Type B pancreatic cell (in vitro differentiated cells): Measurements from ENCODE around the gene CES2. TPM values are rescaled to one million over a fixed set of nuclear protein-coding genes. Genes with fewer than 3 reads are reported as not detected.
A peak's percentile ranks its signal among the peaks of the same experiment; 100 is the strongest.
"Not testable (repeated sequence)": the region's sequence is repeated elsewhere in the genome, so short reads cannot be mapped to it uniquely, and the experiment has no call there.

ENCODE experiments used
- DNase-seq: peaks from one replicate; pipeline ENCODE4 v3.0.0; 2021; ENCODE audit warnings: mixed read lengths; ENCODE audit not compliant: unreplicated experiment; ENCODE audit errors: extremely low spot score
- H3K27ac Mint-ChIP-seq: 2 replicates; pipeline ENCODE4 v1.8.0; 2021; ENCODE audit warnings: mild to moderate bottlenecking, mixed read lengths
- H3K27me3 Mint-ChIP-seq: 2 replicates; pipeline ENCODE4 v1.8.0; 2021; ENCODE audit warnings: mixed read lengths
- H3K36me3 Mint-ChIP-seq: 2 replicates; pipeline ENCODE4 v1.8.0; 2021; ENCODE audit warnings: mixed read lengths
- H3K4me1 Mint-ChIP-seq: one replicate; pipeline ENCODE4 v1.8.0; 2021; ENCODE audit warnings: mixed read lengths; ENCODE audit not compliant: unreplicated experiment
- H3K4me3 Mint-ChIP-seq: 2 replicates; pipeline ENCODE4 v1.8.0; 2021; ENCODE audit warnings: mild to moderate bottlenecking, mixed read lengths
- H3K9me3 Mint-ChIP-seq: 2 replicates; pipeline ENCODE4 v1.8.0; 2021; ENCODE audit warnings: mixed read lengths
- total RNA-seq: library from RNA; stranded (reverse); gene quantifications from 2 replicates; pipeline ENCODE4 v1.2.1, GENCODE V29; 2021; ENCODE audit warnings: low replicate concordance
- TF ChIP-seq, protein P1 (sequence below): fragments of 200-600 bp; sonication (generic); conservative IDR thresholded peaks from 2 replicates; pipeline ENCODE4 v1.5.0; 2021; ENCODE audit warnings: antibody characterized with exemption, mild to moderate bottlenecking

The CES2 gene
- total RNA-seq, 1 donor from 2014 or later, result 44.9 TPM

- TF ChIP-seq, protein P1, sequence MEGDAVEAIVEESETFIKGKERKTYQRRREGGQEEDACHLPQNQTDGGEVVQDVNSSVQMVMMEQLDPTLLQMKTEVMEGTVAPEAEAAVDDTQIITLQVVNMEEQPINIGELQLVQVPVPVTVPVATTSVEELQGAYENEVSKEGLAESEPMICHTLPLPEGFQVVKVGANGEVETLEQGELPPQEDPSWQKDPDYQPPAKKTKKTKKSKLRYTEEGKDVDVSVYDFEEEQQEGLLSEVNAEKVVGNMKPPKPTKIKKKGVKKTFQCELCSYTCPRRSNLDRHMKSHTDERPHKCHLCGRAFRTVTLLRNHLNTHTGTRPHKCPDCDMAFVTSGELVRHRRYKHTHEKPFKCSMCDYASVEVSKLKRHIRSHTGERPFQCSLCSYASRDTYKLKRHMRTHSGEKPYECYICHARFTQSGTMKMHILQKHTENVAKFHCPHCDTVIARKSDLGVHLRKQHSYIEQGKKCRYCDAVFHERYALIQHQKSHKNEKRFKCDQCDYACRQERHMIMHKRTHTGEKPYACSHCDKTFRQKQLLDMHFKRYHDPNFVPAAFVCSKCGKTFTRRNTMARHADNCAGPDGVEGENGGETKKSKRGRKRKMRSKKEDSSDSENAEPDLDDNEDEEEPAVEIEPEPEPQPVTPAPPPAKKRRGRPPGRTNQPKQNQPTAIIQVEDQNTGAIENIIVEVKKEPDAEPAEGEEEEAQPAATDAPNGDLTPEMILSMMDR, result no peak
- DNase-seq, result no peak
- peaks cover 4% of the 10 kb centered on the region for H3K36me3 Mint-ChIP-seq
- no peak overlapping the region for H3K27ac Mint-ChIP-seq
- peaks cover 17% of the 10 kb centered on the region for H3K4me1 Mint-ChIP-seq
- peaks cover 29% of the 10 kb centered on the region for H3K27me3 Mint-ChIP-seq
- no peak overlapping the region for H3K4me3 Mint-ChIP-seq
- no peaks in the 10 kb centered on the region for H3K9me3 Mint-ChIP-seq
These were observed 5.1 kb upstream of the CES2 start for GRCh38 chr16:66930189-66930588.

DNA sequence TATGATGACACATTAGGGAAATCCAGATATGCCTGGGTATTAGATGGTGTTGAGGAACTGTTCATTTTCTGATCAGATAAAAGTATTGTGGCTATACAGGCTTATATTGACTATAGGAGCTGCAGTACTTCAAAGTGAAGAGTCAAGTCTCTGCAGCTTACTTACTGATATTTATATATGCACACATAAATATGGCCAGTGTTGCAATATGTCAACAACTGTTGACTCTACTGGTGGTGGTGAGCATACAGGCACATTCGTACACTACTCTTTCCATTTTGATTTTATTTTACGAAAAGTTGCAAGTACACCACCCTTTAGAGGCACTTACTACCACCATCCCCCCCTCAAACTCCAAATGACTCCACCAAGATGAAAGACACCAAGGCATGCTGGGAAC, 3.7 kb upstream of the CES2 start:
- Mint-ChIP-seq H3K27ac (peak overlapping the region; percentile 18), H3K4me1 (peaks cover 23% of the 10 kb centered on the region), H3K36me3 (peaks cover 6% of the 10 kb centered on the region), H3K27me3 (peaks cover 14% of the 10 kb centered on the region), H3K4me3 (peak overlapping the region; percentile 97), H3K9me3 (no peaks in the 10 kb centered on the region)
- TF ChIP-seq, protein P1, result no peak
- no peak for DNase-seq

DNA sequence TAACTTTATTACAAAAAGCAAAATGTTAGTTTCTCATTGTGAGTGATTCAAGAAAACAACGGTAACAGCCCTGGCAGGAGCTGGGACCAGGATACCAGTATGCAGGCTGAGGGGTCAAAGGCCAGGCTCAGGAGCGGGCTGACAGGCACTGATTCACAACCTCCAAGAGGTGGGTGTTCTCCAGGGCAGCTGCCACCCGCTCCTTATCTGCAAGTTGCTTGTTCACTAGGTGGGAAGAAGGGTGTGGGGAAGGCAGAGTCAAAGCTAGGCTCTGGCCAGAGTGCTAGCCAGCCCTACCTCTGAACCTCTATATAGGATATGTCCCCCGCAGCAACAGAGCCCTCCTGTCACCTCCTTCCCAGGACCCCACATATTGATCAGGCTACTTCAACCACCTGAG, 3.2 kb upstream of the CES2 start:
- H3K36me3 Mint-ChIP-seq, result peaks cover 8% of the 10 kb centered on the region
- TF ChIP-seq, protein P1, result no peak
- no peaks in the 10 kb centered on the region for H3K9me3 Mint-ChIP-seq
- H3K27me3 Mint-ChIP-seq, result peaks cover 10% of the 10 kb centered on the region
- peak overlapping the region; percentile 91 for H3K27ac Mint-ChIP-seq
- peak overlapping the region; percentile 97 for H3K4me3 Mint-ChIP-seq
- DNase-seq, result no peak
- peaks cover 24% of the 10 kb centered on the region for H3K4me1 Mint-ChIP-seq

DNA sequence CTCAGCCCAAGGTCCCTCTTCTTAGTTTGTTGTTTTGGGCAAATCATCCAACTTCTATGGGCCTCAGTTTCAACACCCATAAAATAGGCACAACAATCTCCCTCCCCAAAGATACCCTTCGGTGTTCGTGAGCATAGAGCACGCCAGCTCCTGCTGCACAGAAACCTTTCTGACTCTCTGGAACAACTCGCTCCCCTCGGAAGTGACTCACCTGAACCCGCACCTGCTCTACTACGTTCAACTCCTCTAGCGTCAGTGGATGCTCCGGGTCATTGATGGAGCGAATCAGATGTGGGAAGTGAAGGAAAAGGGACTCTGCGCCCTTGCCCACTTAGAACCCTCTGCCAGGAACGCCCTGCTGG, 1.6 kb upstream of the CES2 start:
- H3K4me3 Mint-ChIP-seq, result peak overlapping the region; percentile 97
- no peak for DNase-seq
- no peaks in the 10 kb centered on the region for H3K27me3 Mint-ChIP-seq
- no peaks in the 10 kb centered on the region for H3K9me3 Mint-ChIP-seq
- peaks cover 30% of the 10 kb centered on the region for H3K4me1 Mint-ChIP-seq
- TF ChIP-seq, protein P1, result no peak
- H3K36me3 Mint-ChIP-seq, result peaks cover 8% of the 10 kb centered on the region
- H3K27ac Mint-ChIP-seq, result peak overlapping the region; percentile 91

GRCh38 chr16:66934138-66934838, 1.0 kb upstream of the CES2 start, which contains the start of gene CIAO2B:
Gene CIAO2B, minus strand, starts transcription at chr16:66934402. Its CDS starts 38 bp downstream, at chr16:66934364.
- no peaks in the 10 kb centered on the region for H3K9me3 Mint-ChIP-seq
- H3K27me3 Mint-ChIP-seq, result no peaks in the 10 kb centered on the region
- peaks cover 30% of the 10 kb centered on the region for H3K4me1 Mint-ChIP-seq
- peak within 1 kb of the TSS; percentile 97 for H3K4me3 Mint-ChIP-seq
- H3K27ac Mint-ChIP-seq, result peak within 1 kb of the TSS; percentile 91
- peaks cover 8% of the 10 kb centered on the region for H3K36me3 Mint-ChIP-seq
- TF ChIP-seq, protein P1, result no peak
- DNase-seq, result peak; percentile 93

DNA sequence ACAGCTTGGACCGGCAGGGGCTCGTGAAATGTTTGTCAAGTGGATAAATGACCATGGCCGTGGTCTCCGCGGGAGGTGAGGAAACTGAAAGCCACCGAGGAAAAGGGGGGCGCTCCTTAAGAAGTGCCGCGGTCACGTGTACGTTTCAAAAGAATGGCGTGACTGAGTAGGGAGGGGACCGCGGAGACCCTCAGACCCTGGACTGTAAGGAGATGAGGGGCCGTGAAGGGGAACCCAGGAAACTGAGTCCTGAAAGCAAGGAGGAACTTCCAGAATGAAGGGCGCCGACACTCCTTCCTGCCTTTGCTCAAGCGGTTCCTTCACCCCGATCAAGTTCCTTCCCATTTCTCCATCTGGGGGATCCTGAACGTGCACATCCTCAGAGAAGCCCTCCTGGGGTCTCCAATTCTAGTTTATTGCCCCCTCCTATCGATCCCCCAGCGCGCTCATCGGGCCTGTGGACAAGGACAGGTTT, 440 bp upstream of the CES2 start:
- H3K27me3 Mint-ChIP-seq, DNase-seq, H3K36me3 Mint-ChIP-seq, H3K9me3 Mint-ChIP-seq: not testable (repeated sequence)
- H3K4me3 Mint-ChIP-seq, result peak overlapping the region; percentile 97
- H3K27ac Mint-ChIP-seq, result peak overlapping the region; percentile 91
- H3K4me1 Mint-ChIP-seq, result peaks cover 30% of the 10 kb centered on the region
